Iris pigment epithelial cell (primary cell): ENCODE results near the gene GNB5.
A peak's percentile ranks its signal among the peaks of the same experiment; 100 is the strongest.
"Not testable (repeated sequence)": the region's sequence is repeated elsewhere in the genome, so short reads cannot be mapped to it uniquely, and the experiment has no call there.

ENCODE experiments used
- DNase-seq: peaks from one replicate; pipeline ENCODE4 v3.0.0-alpha.2; 2011; ENCODE audit warnings: low read depth

The GNB5 gene

GRCh38 chr15:52207191-52207590 lies 16.0 kb upstream of the GNB5 start:
- DNase-seq = no peak

DNA sequence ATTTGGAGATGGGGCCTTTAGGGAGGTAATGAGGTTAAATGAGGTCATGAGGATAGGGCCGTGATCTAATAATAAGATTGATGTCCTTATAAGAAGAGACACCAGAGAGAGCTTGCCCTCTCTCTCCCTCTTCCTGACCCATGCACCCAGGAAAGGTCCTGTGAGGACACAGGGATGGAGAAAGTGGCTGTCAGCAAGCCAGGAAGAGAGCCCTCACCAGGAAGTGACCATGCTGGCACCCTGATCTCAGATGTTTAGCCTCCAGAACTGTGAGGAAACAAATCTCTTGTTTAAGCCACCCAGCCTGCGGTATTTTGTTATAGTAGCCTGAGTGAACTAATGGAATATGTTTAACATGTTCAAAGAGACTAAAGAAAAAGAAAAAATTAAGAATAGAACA lies 15.3 kb upstream of the GNB5 start:
- no peak for DNase-seq

DNA sequence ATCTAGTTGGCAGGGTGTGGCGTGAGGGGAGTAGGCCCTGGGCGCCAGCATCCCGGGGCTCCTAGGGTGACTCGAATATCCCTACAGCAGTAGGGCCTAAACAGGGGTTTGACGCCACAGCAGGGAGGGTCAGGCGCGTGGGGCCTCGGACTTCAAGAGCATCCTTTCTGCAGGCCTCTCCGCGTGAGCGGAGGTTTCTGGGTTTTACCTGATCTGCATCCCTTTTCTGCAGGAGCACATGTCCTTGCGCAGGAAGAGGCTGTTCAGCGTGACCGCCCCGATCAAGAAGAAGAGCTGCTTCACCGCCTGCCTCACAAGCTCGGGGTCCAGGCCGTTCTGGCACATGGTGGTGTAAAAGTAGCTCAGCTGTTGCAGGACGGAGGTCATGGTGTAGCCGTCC lies 13.5 kb upstream of the GNB5 start:
- DNase-seq = no peak

DNA sequence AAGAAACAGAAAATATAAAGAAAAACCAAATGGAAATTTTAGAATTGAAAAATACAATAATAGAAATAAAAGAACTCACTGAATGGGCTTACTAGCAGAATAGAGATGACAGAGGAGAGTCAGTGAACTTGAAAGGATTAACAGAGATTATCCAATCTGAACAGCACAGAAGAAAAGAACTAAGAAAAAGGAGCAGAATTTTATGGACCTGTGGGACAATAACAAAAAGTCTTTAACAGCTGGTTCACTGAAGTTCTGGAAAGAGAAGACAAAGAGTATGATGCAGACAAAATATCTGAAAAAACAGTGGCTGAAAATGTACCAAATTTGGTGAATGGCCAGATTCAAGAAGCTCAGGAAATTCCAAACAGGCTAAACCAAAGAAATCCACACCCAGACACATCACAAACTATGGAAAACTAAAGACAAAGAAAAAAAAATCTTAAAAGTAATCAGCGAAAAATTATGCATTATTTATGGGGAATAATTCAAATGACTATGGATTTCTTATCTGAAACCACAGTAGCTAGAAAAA lies 9.7 kb upstream of the GNB5 start:
- no peak for DNase-seq

GRCh38 chr15:52199271-52199670 lies 8.1 kb upstream of the GNB5 start:
- no peak for DNase-seq

- no peak for DNase-seq
Measured at GRCh38 chr15:52196891-52197290, 5.7 kb upstream of the GNB5 start.

DNA sequence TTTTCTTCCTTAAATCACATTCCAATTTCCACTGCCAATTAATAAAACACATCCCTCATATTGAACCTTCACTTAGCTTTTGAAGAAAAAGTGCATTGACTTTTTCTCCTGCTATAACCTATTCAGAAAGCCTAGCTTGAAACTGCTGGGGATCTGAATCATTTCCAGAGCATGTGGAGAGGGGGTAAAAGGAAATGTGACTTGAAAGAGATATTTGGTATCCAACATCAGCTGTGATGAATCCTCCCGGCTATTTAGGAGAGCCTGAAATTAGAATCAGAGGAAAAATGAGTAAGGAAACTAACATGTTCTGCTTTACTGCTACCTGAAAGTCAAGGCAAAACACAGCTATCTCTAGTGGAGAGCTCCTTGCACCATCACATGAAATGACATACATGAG lies 2.6 kb upstream of the GNB5 start:
- no peak for DNase-seq

- no peak for DNase-seq
Measured at GRCh38 chr15:52193321-52193720, 2.1 kb upstream of the GNB5 start.

GRCh38 chr15:52186651-52187486 lies 4.3 kb downstream of the GNB5 start:
- DNase-seq = peak; percentile 50

DNA sequence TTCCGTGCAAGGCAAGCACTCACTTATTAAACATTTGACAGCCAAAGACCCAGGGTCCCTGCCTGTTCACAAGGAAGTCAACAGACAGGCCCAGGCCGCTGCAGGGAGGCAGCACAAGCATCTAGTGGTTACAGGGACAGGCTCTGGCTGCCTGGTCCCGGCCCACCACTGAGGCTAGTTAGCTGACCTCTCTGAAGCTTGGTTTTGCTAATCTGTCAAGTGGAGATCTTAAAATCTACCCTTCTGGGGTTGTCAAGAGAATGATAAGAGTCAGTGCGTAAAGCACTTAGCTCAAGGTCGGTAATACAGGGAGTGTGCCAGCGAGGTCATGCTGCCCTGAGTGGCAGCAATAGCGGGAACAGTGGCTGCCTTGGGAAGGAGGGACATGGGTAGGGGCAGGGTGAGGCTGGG lies 6.0 kb downstream of the GNB5 start:
- DNase-seq = no peak

DNA sequence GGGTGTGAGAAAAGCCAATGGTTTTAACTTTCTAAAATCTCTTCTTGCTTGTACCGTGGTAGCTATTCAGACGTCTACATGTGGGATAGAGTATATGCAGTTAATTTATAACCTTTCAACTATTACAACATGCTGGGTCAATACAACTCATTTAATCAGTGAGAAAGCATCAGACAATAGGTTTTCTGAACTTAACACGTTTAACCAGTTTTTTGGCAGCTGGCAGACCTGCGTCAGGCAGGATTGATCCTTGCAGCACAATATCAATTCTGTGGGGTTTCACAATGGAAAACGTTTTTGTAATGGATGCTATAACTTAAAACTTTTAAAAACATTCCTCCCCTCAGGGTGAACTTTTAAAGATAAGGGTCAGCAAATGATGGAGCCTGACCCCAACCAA lies 6.5 kb downstream of the GNB5 start:
- no peak for DNase-seq

- DNase-seq = peak; percentile 44
Measured at GRCh38 chr15:52183562-52184173, 7.5 kb downstream of the GNB5 start.

- no peak for DNase-seq
Measured at GRCh38 chr15:52181938-52182780, 9.0 kb downstream of the GNB5 start.

DNA sequence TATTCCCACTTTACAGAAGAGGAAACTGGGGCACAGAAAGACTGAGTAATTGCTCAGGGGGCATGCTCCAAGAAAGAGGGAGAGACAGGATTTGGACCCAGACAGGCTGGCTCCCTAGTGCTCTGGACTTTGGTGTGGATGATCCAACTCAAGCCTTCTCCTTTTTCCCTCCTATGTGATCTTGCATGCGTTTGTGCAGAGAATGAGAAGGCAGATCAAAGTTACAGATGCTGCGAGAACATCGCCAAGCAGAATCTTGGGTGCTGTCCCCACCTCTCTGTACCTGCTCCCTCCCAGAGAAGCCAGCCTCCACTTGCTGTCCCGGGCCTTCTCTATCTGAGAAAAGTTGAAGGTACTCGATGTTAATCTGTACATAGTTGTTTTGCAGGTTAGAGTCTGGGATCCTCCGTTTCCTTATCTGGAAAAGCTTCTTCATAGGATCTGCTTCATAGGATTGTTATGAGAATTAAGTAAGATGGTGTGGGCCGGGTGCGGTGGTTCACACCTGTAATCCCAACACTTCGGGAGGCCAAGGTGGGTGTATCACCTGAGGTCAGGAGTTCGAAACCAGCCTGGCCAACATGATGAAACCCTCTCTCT lies 10.2 kb downstream of the GNB5 start:
- no peak for DNase-seq

DNA sequence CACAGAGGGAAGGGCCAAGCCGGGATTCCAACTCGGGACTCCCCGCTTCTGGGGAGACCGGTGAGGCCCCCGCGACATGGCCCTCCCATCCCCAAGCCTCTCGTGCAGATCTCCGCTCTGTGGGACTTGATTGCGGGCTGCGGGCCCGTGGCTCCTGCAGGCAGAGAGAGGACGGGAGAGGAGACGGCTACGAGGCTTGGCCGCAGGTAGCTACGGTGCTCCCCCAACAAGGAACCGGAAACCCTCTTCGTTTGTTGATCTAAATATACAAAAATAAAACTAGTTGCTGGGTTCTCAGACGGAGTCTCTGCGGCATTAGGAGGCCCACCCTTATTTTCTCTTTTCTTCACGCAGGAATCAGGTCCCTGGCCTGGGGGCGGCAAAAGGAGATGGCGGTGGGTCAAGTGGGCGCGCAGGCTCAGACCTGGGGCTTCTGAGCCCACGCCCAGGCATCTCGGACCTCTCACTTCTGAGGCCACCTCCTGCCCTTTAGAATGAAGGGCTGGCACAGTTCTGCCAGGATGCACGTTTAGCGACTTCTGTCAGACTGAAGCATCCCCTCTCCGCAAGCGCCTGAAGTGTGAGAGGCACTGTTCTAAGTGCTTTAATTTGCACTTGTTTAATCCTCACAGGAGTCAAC lies 10.9 kb downstream of the GNB5 start:
- no peak for DNase-seq

GRCh38 chr15:52179278-52180195 lies 11.7 kb downstream of the GNB5 start:
- DNase-seq = peak; percentile 85

GRCh38 chr15:52178765-52179164 lies 12.4 kb downstream of the GNB5 start:
- DNase-seq = no peak

GRCh38 chr15:52172869-52173268 lies 18.3 kb downstream of the GNB5 start:
- DNase-seq = no peak

DNA sequence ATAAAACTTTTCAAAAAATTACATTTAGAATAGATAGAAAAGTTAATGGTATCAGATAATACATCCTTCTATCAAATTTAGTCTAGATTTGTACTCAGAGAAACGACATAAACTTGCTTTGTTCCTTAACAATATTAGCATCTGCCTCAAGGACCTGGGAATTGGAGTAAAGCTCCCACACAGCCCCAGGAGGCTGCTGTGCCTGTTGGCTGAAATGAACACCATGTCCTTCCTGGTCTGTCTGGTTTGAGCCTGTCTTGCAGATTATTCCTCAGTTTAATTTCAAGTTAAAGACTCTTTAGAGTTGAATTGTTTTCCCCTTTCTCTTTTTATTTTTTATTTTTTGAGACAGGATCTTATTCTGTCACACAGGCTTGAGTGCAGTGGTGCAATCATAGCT lies 19.4 kb downstream of the GNB5 start:
- DNase-seq = no peak

DNA sequence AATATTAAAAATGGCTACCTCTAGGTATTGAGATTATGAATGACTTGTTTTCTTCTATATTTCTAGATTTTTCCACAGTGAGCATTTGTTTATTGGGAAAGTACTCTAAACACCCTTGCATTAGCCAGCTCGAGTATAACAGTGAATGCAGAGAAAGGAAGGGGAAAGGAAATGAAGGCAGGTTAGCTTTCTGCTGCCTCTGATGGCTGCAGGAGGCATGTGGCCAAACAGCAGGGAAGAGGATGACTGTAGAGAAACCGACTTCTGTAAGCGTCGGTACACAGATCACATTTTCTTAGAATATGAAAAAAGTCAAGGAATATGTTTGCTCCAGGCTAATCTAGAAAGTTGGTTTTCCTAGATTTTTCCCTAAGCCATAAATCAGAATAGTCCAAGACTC lies 19.8 kb downstream of the GNB5 start:
- DNase-seq = peak; percentile 44

GRCh38 chr15:52170199-52170598 lies 21.0 kb downstream of the GNB5 start:
- not testable (repeated sequence) for DNase-seq
